Measurements from ENCODE around the gene DRC7. TPM values are rescaled to one million over a fixed set of nuclear protein-coding genes. Genes with fewer than 3 reads are reported as not detected.
"Not testable (repeated sequence)": the region's sequence is repeated elsewhere in the genome, so short reads cannot be mapped to it uniquely, and the experiment has no call there.

Gene DRC7
- total RNA-seq, 2 experiments from 2014 or later, result not detected

DNA sequence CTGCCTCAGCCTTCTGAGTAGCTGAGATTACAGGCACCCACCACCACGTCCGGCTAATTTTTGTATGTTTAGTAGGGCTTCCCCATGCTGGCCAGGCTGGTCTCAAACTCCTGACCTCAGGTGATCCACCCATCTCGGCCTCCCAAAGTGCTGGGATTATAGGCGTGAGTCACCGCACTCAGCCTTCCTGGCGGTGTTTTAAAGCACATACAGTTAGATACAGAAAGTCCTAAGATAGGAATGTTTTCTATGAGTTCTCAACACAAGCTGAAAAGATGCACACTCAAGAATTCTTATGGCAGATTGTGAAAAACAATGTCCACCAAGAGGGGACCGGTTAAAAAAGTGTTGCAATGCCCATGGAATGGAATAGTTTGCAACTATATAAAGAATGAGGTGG is 23.2 kb upstream of the DRC7 start:
- H3K27ac Mint-ChIP-seq; H3K9me3 Mint-ChIP-seq; H3K4me1 Mint-ChIP-seq; H3K4me3 Mint-ChIP-seq; POLR2A ChIA-PET; DNase-seq; H3K36me3 Mint-ChIP-seq (ENCODE audit: low read depth): not testable (repeated sequence)
- CTCF ChIA-PET, result interaction anchor here (1.3 to 2.7 kb wide), 4 partner anchors 10 to 95 kb away, joined by 3 to 10 read pairs (median 4); partner anchors contain the start of gene KATNB1
- H3K27me3 Mint-ChIP-seq, result peaks cover 31% of the 10 kb centered on the region

DNA sequence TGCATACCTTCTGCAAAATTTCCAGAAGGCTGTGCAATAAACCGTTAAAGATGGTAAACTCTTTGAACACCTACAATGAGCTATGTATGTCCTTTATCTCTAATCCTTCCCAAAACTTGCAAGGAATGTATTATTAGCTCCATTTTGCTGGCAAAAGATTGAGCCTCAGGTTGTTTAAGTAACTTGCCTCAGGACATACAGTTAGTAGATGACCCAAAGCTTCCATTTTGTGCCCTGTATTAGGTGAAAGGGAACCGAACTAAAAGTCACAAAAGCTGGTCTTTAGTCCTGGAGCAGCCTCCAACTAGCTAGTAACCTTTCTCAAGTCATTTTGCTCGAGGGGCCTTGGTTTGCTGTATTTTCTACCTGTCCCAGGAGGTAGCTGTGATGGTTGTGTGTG is 22.2 kb upstream of the DRC7 start:
- no peaks in the 10 kb centered on the region for H3K4me1 Mint-ChIP-seq
- no peaks in the 10 kb centered on the region for H3K36me3 Mint-ChIP-seq (ENCODE audit: low read depth)
- ChIA-PET POLR2A (interaction anchor here (0.6 kb wide), 1 partner anchor 33 kb away, joined by 6 read pairs; no protein-coding TSS in a partner anchor), CTCF (interaction anchor here (1.2 to 2.7 kb wide), 3 partner anchors 9 to 24 kb away, joined by 3 to 10 read pairs (median 6); no protein-coding TSS in a partner anchor)
- peaks cover 31% of the 10 kb centered on the region for H3K27me3 Mint-ChIP-seq
- no peaks in the 10 kb centered on the region for H3K9me3 Mint-ChIP-seq
- no peak for DNase-seq
- no peak overlapping the region for H3K27ac Mint-ChIP-seq
- no peak overlapping the region for H3K4me3 Mint-ChIP-seq

DNA sequence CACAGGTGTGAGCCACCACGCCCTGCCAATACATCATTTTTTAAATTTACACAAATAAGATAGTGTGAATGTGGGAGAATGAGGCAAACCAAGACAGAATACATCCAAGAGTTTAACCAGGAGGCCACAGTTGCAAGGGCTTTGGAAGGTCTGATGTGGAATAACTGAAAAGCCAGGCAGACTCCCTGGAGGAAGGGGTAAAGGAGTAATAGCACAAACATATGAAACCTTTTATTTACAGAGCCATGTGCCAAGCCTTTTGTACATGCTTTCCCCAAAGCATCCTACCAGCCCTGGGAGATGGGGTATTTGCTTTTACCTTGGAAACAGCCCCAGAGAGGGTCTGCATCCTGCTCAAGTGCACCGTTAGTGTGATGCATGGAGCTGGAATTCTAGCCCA is 21.8 kb upstream of the DRC7 start:
- ChIA-PET CTCF (interaction anchor here (1.2 to 2.7 kb wide), 3 partner anchors 9 to 24 kb away, joined by 3 to 10 read pairs (median 6); no protein-coding TSS in a partner anchor), POLR2A (interaction anchor here (0.6 kb wide), 1 partner anchor 34 kb away, joined by 6 read pairs; no protein-coding TSS in a partner anchor)
- peaks cover 31% of the 10 kb centered on the region for H3K27me3 Mint-ChIP-seq
- no peak overlapping the region for H3K4me3 Mint-ChIP-seq
- no peak overlapping the region for H3K27ac Mint-ChIP-seq
- no peaks in the 10 kb centered on the region for H3K4me1 Mint-ChIP-seq
- H3K9me3 Mint-ChIP-seq, result no peaks in the 10 kb centered on the region
- H3K36me3 Mint-ChIP-seq (ENCODE audit: low read depth), result no peaks in the 10 kb centered on the region
- no peak for DNase-seq

GRCh38 chr16:57675741-57676551 is 18.7 kb upstream of the DRC7 start:
- CTCF ChIA-PET, result no interaction called here
- Mint-ChIP-seq H3K36me3 (ENCODE audit: low read depth) (no peaks in the 10 kb centered on the region), H3K4me3 (no peak overlapping the region), H3K9me3 (no peaks in the 10 kb centered on the region), H3K4me1 (peaks cover 7% of the 10 kb centered on the region), H3K27ac (no peak overlapping the region), H3K27me3 (peaks cover 25% of the 10 kb centered on the region)
- POLR2A ChIA-PET, result interaction anchor here (0.6 kb wide), 2 partner anchors 59 to 92 kb away, joined by 3 to 4 read pairs; no protein-coding TSS in a partner anchor
- DNase-seq, result no peak

GRCh38 chr16:57676553-57677085 is 18.0 kb upstream of the DRC7 start:
- H3K9me3 Mint-ChIP-seq, result no peaks in the 10 kb centered on the region
- CTCF ChIA-PET, result no interaction called here
- H3K36me3 Mint-ChIP-seq (ENCODE audit: low read depth), result no peaks in the 10 kb centered on the region
- H3K4me1 Mint-ChIP-seq, result peaks cover 7% of the 10 kb centered on the region
- no peak for DNase-seq
- POLR2A ChIA-PET, result interaction anchor here (0.6 kb wide), 1 partner anchor 59 kb away, joined by 3 read pairs; no protein-coding TSS in a partner anchor
- no peak overlapping the region for H3K4me3 Mint-ChIP-seq
- H3K27me3 Mint-ChIP-seq, result peaks cover 22% of the 10 kb centered on the region
- no peak overlapping the region for H3K27ac Mint-ChIP-seq

DNA sequence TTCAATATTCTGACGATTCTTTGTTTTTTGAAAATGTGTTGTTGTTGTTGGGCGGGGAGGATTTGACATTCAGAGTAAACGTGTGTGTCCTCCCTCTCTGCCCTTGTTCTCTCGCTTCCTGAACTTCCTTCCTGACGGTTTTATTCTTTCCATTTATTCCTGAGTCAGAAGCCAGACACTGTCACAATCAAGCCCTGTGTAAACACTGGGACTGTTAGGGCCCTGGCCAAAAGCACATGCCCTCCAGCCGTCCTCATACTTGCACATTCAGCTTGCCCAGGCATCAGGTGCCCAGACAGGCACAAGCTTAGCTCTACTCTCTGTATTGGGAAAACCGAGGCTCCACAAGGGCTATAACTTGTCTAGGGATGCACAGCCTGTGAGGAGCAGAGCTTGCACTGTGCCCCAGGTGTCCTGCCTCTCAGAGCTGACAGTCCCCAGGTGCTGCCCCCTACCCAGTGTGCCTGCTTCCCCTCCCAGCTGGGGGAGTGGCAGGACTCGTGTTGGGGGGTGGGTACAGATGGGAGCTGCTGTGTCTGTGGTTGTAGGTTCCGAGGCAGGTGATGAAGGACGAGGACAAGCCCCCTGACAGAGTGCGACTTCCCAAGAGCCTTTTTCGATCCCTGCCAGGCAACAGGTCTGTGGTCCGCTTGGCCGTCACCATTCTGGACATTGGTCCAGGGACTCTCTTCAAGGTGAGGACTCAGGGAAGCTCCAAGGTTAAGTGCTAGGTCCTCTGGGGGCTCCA is 16.8 kb upstream of the DRC7 start:
- ChIA-PET POLR2A (no interaction called here), CTCF (interaction anchor here (1.2 kb wide), 1 partner anchor 101 kb away, joined by 4 read pairs; no protein-coding TSS in a partner anchor)
- peaks cover 19% of the 10 kb centered on the region for H3K27me3 Mint-ChIP-seq
- no peaks in the 10 kb centered on the region for H3K9me3 Mint-ChIP-seq
- H3K4me1 Mint-ChIP-seq, result peaks cover 7% of the 10 kb centered on the region
- DNase-seq, result no peak
- no peak overlapping the region for H3K4me3 Mint-ChIP-seq
- H3K27ac Mint-ChIP-seq, result no peak overlapping the region
- no peaks in the 10 kb centered on the region for H3K36me3 Mint-ChIP-seq (ENCODE audit: low read depth)

DNA sequence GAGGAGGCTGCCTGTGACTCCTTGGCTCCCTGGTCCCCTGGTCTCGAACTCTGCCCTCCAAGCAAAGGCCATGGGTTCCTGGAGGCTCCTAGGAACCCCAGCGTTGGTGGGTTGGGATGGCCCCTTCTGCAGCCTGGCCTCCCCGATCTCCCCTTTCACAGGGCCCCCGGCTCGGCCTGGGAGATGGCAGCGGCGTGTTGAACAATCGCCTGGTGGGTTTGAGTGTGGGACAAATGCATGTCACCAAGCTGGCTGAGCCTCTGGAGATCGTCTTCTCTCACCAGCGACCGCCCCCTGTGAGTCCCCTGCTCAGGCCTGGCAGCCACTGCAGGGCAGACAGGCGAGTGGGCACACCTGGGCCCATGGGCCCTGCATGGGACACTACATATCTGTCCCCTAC is 15.6 kb upstream of the DRC7 start:
- Mint-ChIP-seq H3K36me3 (ENCODE audit: low read depth) (no peaks in the 10 kb centered on the region), H3K27ac (no peak overlapping the region), H3K4me1 (peaks cover 7% of the 10 kb centered on the region), H3K4me3 (no peak overlapping the region), H3K27me3 (peaks cover 7% of the 10 kb centered on the region), H3K9me3 (no peaks in the 10 kb centered on the region)
- DNase-seq, result no peak
- ChIA-PET CTCF (no interaction called here), POLR2A (no interaction called here)

DNA sequence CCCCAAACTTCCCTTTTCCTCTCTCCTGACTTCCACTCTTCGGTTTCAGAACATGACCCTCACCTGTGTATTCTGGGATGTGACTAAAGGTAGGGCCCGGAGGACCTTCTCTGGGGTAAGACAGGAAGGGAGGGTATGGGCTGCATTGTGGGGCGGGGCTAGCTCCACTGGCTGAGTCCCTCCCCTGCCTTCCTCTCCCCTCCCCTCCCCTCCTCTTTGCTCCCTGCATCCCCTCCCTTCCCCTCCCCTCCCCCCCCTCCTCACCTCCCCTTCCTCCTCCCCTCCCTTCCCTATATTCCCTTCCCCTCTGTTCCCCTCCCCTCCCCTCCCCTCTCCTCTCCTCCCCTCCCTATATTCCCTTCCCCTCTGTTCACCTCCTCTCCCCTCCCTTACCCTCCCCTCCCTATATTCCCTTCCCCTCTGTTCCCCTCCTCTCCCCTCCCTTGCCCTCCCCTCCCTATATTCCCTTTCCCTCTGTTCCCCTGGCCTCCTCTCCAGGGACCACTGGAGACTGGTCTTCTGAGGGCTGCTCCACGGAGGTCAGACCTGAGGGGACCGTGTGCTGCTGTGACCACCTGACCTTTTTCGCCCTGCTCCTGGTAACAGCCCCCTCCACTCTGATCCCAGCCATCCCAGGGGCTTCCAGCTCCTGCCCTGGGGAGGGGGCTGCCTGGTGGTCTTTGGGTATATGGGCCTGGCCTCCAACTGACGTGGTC is 14.7 kb upstream of the DRC7 start:
- no peak for DNase-seq
- no peaks in the 10 kb centered on the region for H3K9me3 Mint-ChIP-seq
- ChIA-PET CTCF (no interaction called here), POLR2A (no interaction called here)
- no peaks in the 10 kb centered on the region for H3K36me3 Mint-ChIP-seq (ENCODE audit: low read depth)
- peaks cover 5% of the 10 kb centered on the region for H3K27me3 Mint-ChIP-seq
- H3K4me3 Mint-ChIP-seq, result no peak overlapping the region
- no peak overlapping the region for H3K27ac Mint-ChIP-seq
- peaks cover 7% of the 10 kb centered on the region for H3K4me1 Mint-ChIP-seq

- ChIA-PET POLR2A (no interaction called here), CTCF (interaction anchor here (1.3 to 1.8 kb wide), 3 partner anchors 8 to 129 kb away, joined by 4 to 6 read pairs (median 5); no protein-coding TSS in a partner anchor)
- no peak for DNase-seq
- no peaks in the 10 kb centered on the region for H3K36me3 Mint-ChIP-seq (ENCODE audit: low read depth)
- H3K9me3 Mint-ChIP-seq, result no peaks in the 10 kb centered on the region
- H3K27me3 Mint-ChIP-seq, result no peaks in the 10 kb centered on the region
- H3K4me3 Mint-ChIP-seq, result no peak overlapping the region
- peaks cover 7% of the 10 kb centered on the region for H3K4me1 Mint-ChIP-seq
- H3K27ac Mint-ChIP-seq, result no peak overlapping the region
Measured at GRCh38 chr16:57680842-57681375, 13.7 kb upstream of the DRC7 start.

DNA sequence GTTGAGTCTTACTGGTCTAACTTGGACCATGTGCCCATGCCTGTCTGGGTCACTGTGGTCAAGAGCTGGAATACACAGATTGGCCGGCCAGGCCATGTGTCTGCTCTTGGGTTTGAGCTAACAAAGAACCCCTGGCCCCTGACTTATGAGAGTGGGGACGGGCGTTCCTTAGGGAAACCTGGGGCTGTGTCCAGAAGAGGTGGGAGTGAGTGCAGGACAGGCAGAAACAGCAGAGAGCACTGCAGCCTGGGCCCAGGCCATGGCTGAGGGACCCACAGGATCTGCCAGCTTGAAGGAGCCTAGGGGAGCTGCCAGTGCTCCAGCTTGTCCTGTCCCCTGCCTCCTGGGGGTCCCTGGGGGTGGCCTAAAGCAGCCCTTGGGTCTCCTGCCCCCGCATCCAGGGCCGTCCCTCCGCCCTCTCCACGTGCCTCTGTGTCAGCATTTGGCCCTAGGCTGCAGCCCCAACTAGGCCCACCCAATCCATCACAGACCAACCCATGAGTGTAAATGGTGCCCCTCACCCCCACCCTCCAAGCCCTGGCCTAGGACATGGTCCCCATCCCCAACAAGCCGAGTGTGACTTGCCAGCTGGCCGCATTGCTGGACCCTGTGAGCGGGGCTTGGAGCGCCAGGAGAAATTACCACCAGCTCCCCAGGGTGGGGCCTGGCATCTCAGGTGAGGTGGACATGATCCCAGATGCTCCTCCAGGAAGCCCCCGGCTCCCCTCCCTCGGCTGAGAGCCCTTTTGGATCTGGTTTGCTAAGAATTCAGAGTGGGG is 12.5 kb upstream of the DRC7 start:
- Mint-ChIP-seq H3K27me3 (no peaks in the 10 kb centered on the region), H3K4me3 (no peak overlapping the region), H3K9me3 (no peaks in the 10 kb centered on the region), H3K36me3 (ENCODE audit: low read depth) (no peaks in the 10 kb centered on the region), H3K27ac (peak overlapping the region; percentile 50), H3K4me1 (peaks cover 7% of the 10 kb centered on the region)
- POLR2A ChIA-PET, result no interaction called here
- no peak for DNase-seq
- CTCF ChIA-PET, result interaction anchor here (1.0 to 1.8 kb wide), 6 partner anchors 8 to 130 kb away, joined by 3 to 6 read pairs (median 4); no protein-coding TSS in a partner anchor

DNA sequence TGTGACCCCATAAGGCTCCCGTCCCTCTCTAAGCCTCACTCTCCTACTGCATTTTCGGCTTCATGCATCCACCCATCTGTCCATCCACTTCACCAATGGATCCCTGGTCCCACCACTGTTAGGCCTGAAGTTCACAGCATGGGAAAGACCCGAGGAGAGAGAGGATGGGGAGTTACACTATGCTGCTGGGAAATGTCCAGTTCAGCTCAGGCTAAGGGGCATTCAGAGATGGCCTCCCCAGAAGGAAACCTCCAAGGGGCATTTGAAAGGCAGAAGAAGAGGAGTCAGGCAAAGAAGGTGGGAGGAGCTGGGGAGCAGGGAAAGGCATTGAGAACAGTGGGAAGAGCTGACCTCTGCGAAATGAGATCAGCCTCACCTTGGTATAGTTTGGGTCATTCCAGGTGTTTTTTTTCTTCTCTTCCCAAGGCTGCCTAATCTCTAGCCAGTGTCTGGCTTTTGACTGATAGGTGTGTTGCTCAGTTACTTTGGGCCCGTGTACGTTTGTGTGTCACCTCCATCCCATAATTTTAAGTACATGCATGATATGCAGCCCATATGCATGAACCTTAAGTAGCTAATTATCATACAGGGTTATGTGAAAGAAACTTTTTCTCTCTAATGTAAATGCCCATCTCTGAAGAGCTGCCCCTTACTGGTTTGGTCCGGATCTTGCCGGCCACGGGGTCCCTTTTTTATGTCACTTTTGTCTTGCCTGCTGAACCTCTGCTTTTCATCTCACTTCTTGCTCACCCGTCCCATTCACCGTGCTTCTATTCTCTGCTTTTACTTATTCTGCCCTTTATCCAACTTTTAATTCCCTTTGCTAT is 11.6 kb upstream of the DRC7 start:
- no peaks in the 10 kb centered on the region for H3K36me3 Mint-ChIP-seq (ENCODE audit: low read depth)
- peaks cover 9% of the 10 kb centered on the region for H3K4me1 Mint-ChIP-seq
- H3K27ac Mint-ChIP-seq, result no peak overlapping the region
- no peak for DNase-seq
- no peaks in the 10 kb centered on the region for H3K27me3 Mint-ChIP-seq
- no peak overlapping the region for H3K4me3 Mint-ChIP-seq
- CTCF ChIA-PET, result interaction anchor here (1.0 to 1.8 kb wide), 4 partner anchors 13 to 107 kb away, joined by 3 to 4 read pairs (median 3); no protein-coding TSS in a partner anchor
- no peaks in the 10 kb centered on the region for H3K9me3 Mint-ChIP-seq
- POLR2A ChIA-PET, result no interaction called here
